Measurements from ENCODE around the gene DOLK.

The DOLK gene

DNA sequence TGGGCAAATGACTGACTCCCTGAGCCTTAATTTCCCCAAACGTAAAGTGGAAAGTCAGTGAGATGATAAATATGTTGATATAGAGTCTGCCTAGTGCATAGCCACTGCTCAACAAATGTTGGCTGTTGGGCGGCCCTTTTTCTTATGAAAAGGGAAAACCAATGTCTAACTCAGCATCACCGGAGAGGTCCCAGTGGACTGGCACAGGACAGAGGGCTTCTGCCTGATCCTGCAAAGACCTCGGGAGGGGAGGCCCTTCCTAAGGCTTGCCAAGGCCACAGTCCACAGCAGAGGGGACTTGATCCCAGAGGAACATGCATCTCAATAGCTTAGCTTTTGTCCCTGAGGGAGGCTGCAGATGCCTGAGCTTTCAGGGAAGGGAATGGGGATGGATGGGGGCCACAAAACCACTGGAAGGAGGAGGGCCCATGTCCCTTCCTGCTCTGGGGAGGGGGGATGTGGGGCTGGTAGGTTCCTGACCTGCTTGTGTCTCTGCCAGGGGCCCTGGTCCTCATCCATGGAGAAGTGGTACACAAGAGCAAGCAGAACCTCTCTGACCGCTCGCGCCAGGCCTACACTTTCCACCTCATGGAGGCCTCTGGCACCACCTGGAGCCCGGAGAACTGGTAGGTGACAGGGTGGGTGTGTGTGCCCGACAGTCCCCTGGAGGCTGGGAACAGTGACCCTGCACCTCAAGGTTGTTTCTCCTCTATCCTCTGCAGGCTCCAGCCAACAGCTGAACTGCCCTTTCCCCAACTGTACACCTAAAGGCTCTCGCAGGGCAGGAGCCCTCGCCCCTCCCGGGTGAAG is 6.3 kb downstream of the DOLK start:
- TF ChIP-seq, protein P1, sequence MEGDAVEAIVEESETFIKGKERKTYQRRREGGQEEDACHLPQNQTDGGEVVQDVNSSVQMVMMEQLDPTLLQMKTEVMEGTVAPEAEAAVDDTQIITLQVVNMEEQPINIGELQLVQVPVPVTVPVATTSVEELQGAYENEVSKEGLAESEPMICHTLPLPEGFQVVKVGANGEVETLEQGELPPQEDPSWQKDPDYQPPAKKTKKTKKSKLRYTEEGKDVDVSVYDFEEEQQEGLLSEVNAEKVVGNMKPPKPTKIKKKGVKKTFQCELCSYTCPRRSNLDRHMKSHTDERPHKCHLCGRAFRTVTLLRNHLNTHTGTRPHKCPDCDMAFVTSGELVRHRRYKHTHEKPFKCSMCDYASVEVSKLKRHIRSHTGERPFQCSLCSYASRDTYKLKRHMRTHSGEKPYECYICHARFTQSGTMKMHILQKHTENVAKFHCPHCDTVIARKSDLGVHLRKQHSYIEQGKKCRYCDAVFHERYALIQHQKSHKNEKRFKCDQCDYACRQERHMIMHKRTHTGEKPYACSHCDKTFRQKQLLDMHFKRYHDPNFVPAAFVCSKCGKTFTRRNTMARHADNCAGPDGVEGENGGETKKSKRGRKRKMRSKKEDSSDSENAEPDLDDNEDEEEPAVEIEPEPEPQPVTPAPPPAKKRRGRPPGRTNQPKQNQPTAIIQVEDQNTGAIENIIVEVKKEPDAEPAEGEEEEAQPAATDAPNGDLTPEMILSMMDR (IDR thresholded peaks at IDR 0.05; ENCODE audit: insufficient read depth, missing control alignments): no peak
- FAIRE-seq (no peak), DNase-seq (ENCODE audit: insufficient read length, low spot score) (no peak)

DNA sequence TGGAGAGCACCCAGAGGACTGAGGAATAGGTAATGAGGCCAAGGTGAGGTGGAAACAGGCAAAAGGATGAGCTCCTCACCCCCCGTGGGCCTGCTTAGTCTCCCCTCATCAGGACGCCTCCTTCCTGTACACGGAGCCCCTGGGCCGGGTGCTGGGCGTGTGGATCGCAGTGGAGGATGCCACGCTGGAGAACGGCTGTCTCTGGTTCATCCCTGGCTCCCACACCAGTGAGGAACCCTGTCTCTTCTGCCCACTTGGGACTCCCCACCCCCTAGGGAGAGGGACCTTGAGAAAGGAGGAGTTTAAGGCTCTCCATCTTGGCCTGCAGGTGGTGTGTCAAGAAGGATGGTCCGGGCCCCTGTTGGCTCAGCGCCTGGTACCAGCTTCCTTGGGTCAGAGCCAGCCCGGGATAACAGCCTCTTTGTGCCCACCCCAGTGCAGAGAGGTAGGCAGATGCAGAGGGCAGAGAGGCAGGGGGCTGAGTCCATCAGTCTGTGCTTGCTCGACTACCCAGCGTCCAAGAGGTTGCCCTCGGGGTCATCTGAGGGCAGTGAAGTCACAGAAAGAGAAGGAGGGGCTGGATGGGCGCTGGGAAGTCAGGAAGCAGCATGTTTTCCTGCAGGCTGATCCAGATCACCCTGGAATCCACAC is 7.0 kb downstream of the DOLK start:
- TF ChIP-seq, protein P1 (IDR thresholded peaks at IDR 0.05; ENCODE audit: insufficient read depth, missing control alignments): no peak
- FAIRE-seq (no peak), DNase-seq (ENCODE audit: insufficient read length, low spot score) (no peak)

DNA sequence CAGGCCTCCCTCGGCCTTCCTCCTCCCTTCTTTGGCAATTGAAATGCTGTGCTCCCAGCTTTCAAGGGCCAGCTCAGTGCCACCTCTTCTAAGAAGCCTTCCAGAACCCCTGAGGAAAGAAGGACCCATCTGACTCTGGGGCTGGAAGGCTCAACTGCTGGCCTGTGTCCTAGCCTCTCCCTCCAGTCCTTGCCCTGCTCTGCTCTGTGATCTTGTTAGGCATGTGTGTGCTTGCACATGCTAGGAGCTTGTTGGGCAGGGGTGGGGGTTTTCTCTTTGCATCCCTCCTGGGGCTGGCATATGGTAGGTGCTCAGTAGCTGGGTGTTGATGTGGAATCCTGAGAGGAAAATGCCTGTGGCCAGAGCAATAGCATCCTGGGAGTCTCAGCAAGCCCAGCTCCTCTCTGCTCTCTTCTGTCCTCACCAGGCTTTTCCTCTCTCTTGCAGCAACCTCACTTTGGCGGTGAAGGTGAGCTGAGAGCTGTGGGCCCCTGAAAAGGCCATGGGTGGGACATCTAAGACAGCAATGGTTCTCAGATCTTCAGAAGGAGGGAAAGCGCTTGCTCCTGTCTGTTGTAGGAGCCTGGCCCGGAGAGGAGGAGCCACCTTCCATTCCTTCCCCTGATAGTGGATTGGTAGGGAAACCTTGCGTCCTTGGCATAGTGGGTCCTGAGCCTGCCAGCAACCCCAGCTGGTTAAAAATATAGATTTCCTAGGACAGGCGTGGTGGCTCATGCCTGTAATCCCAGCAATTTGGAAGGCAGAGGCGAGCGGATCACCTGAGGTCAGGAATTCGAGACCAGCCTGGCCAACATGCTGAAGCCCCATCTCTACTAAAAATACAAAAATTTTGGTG is 9.9 kb downstream of the DOLK start:
- FAIRE-seq (no peak), DNase-seq (ENCODE audit: insufficient read length, low spot score) (no peak)
- TF ChIP-seq, protein P1 (IDR thresholded peaks at IDR 0.05; ENCODE audit: insufficient read depth, missing control alignments): no peak

DNA sequence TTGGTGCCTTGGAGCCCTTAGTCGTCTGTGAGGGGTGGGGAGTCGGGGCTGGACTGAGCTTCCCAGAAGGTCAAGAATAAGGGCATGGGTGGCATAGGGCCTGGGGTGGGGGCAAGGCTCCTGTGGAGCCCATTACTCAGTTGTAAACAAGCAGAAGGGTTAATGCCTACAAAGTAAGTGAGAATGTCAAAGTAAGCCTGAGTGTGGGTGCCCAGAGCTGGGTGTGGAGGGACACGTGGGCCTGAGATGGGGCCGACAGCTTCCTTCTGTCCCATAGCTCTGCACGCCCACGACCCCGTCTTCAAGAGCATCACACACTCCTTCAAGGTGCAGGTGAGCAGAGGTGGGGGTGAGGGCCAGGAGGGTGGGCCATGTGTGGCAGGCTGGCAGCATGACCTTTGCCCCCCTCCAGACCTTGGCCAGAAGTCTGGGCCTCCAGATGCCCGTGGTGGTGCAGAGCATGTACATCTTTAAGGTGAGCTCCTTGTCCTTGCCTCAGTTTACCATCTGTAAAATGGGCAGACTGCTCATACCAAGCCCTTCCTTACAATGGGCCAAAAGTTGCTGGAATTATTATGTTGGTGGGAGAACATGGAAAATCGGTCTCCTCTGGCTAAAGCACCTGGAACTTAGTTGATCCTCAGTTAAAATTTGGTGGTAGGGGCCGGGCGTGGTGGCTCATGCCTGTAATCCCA is 11.1 kb downstream of the DOLK start:
- DNase-seq (ENCODE audit: insufficient read length, low spot score): no peak
- TF ChIP-seq, protein P1 (IDR thresholded peaks at IDR 0.05; ENCODE audit: insufficient read depth, missing control alignments): no peak
- no peak for FAIRE-seq

DNA sequence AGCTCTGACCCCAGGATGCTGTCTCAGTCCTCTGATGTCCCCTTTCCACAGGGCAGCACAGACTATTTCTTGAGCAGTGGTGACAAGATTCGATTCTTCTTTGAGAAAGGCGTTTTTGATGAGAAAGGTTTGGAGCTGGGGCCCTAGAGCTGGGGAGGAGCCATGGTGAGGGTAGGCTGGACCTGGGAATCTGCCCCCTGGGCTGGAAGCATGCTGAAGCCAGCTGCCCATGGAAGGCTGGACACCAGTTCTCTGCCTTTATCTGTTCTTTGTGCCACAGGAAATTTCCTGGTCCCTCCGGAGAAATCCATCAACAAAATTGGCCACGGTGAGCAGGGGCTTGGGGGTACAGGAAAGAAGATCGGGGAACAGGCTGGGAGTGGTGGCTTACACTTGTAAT is 13.7 kb downstream of the DOLK start:
- FAIRE-seq (no peak), DNase-seq (ENCODE audit: insufficient read length, low spot score) (no peak)
- TF ChIP-seq, protein P1 (IDR thresholded peaks at IDR 0.05; ENCODE audit: insufficient read depth, missing control alignments): no peak

DNA sequence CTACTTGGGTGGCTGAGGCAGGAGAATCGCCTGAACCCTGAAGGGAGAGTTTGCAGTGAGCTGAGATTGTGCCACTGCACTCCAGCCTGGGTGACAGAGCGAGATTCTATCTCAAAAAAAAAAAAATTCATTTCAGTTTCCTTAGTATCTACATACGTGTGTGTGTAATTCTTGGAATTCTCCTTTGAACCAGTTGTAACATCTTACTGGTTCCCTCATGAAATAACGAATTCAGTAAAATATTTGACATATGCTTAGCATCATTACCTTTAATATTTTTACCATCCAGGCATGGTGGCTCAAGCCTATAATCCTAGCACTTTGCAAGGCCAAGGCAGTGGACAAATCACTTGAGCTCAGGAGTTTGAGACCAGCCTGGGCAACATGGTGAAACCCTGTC is 17.8 kb downstream of the DOLK start:
- TF ChIP-seq, protein P1 (IDR thresholded peaks at IDR 0.05; ENCODE audit: insufficient read depth, missing control alignments): no peak
- no peak for FAIRE-seq
- no peak for DNase-seq (ENCODE audit: insufficient read length, low spot score)
